ENCODE measurements around the gene PLXNA3.

The PLXNA3 gene

DNA sequence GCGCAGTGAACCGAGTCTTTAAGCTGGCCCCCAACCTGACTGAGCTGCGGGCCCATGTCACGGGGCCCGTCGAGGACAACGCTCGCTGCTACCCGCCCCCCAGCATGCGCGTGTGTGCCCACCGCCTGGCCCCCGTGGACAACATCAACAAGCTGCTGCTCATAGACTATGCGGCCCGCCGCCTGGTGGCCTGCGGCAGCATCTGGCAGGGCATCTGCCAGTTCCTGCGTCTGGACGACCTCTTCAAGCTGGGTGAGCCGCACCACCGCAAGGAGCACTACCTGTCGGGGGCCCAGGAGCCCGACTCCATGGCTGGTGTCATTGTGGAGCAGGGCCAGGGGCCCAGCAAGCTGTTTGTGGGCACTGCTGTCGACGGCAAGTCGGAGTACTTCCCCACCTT, 2.2 kb downstream of the PLXNA3 start:
- H3K27ac ChIP-seq: no peak overlapping the region
- TF ChIP-seq, protein P1, sequence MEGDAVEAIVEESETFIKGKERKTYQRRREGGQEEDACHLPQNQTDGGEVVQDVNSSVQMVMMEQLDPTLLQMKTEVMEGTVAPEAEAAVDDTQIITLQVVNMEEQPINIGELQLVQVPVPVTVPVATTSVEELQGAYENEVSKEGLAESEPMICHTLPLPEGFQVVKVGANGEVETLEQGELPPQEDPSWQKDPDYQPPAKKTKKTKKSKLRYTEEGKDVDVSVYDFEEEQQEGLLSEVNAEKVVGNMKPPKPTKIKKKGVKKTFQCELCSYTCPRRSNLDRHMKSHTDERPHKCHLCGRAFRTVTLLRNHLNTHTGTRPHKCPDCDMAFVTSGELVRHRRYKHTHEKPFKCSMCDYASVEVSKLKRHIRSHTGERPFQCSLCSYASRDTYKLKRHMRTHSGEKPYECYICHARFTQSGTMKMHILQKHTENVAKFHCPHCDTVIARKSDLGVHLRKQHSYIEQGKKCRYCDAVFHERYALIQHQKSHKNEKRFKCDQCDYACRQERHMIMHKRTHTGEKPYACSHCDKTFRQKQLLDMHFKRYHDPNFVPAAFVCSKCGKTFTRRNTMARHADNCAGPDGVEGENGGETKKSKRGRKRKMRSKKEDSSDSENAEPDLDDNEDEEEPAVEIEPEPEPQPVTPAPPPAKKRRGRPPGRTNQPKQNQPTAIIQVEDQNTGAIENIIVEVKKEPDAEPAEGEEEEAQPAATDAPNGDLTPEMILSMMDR (IDR thresholded peaks at IDR 0.05): no peak
- no peak for TF ChIP-seq ZFX (IDR thresholded peaks at IDR 0.05; ENCODE audit: borderline replicate concordance)

DNA sequence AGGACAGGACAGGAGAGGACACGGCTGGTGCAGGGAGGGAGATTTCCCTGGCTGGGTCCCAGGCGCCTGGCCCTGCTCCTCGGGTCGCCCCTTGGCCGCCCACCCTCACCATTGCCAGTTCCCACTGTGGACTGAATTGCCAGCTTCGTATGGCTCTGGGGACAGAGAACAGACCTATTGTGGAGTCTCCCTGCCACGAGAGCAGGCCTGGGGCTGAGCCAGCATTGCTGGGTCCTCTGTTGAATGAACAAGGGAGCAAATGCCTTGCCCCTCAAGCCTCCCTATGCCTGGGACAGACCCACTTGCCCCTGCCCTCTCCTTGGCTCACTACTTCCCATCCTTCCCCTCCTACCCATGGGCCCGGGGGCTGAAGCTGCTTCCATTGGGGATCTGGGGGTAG, 4.3 kb downstream of the PLXNA3 start:
- TF ChIP-seq, protein P1 (IDR thresholded peaks at IDR 0.05): no peak
- no peak for TF ChIP-seq ZFX (IDR thresholded peaks at IDR 0.05; ENCODE audit: borderline replicate concordance)
- no peak overlapping the region for H3K27ac ChIP-seq

DNA sequence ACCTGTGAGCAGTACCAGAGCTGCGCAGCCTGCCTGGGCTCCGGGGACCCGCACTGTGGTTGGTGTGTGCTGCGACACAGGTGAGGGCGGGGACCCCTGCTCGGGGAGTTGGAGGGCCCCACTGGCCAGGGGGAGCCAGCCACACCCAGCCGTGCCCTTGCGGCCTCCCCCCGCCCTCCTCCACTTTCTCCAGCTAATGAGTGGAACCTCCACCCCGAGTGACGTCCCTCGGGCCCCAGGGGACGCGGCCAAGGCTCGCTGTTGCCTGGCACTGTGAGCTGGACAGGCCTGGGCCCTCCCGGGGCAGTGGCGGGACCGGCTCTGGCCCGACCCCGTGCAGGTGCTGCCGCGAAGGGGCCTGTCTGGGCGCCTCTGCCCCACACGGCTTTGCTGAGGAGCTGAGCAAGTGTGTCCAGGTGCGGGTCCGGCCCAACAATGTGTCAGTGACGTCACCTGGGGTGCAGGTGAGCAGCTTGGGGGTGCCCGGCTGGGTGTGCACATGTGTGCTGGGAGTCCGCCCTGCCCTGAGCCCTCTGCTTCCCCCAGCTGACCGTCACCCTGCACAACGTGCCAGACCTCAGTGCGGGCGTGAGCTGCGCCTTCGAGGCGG, 5.6 kb downstream of the PLXNA3 start:
- no peak for TF ChIP-seq ZFX (IDR thresholded peaks at IDR 0.05; ENCODE audit: borderline replicate concordance)
- TF ChIP-seq, protein P1 (IDR thresholded peaks at IDR 0.05): no peak
- no peak overlapping the region for H3K27ac ChIP-seq

DNA sequence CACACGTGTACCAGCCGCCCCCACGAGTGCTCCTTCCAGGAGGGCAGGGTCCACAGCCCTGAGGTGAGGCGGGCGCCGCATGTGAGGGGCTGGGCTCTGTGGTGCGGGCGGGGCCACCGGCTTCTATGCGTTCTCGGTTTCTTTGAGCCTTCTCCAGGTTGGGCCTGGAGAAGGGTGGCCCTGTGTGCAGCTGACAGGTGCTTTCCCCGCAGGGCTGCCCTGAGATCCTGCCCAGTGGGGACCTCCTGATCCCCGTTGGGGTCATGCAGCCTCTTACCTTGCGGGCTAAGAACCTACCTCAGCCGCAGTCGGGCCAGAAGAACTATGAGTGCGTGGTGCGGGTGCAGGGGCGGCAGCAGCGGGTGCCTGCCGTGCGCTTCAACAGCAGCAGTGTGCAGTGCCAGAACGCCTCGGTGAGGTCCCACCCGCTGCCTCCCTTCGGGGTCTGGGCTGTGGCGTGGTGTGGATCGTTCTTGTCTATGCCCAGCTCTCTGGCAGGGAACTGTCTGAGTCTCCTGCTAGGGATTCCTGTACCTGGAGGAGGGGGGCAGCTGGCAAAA, 6.8 kb downstream of the PLXNA3 start:
- H3K27ac ChIP-seq: no peak overlapping the region
- TF ChIP-seq, protein P1 (IDR thresholded peaks at IDR 0.05): no peak
- no peak for TF ChIP-seq ZFX (IDR thresholded peaks at IDR 0.05; ENCODE audit: borderline replicate concordance)

DNA sequence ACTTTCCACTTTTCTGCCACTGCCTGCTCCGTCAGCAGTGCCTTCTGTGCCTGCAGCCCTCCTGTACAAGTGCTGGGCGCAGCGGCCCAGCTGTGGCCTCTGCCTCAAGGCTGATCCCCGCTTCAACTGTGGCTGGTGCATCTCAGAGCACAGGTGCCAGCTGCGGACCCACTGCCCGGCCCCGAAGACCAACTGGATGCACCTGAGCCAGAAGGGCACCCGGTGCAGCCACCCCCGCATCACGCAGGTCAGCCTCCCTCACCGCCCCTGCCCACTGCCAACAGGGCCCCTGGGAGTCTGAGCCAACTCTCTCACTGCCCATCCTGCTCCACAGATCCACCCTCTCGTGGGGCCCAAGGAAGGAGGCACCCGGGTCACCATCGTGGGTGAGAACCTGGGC, 7.5 kb downstream of the PLXNA3 start:
- TF ChIP-seq, protein P1 (IDR thresholded peaks at IDR 0.05): no peak
- TF ChIP-seq ZFX (IDR thresholded peaks at IDR 0.05; ENCODE audit: borderline replicate concordance): no peak
- no peak overlapping the region for H3K27ac ChIP-seq

DNA sequence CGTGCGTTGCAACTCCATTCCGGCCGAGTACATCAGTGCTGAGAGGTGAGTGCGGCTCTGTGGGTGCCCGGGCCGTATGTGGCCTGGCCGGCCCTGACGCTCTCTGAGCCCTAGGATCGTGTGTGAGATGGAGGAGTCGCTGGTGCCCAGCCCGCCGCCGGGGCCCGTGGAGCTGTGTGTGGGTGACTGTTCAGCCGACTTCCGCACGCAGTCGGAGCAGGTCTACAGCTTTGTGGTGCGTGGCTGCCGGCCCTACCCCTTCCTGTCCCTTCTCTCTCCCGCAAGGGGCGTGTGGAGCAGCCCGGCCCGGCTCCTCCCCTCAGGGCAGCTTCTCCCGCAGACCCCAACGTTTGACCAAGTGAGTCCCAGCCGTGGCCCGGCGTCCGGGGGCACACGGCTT, 8.0 kb downstream of the PLXNA3 start:
- H3K27ac ChIP-seq: no peak overlapping the region
- TF ChIP-seq ZFX (IDR thresholded peaks at IDR 0.05; ENCODE audit: borderline replicate concordance): no peak
- TF ChIP-seq, protein P1 (IDR thresholded peaks at IDR 0.05): no peak

DNA sequence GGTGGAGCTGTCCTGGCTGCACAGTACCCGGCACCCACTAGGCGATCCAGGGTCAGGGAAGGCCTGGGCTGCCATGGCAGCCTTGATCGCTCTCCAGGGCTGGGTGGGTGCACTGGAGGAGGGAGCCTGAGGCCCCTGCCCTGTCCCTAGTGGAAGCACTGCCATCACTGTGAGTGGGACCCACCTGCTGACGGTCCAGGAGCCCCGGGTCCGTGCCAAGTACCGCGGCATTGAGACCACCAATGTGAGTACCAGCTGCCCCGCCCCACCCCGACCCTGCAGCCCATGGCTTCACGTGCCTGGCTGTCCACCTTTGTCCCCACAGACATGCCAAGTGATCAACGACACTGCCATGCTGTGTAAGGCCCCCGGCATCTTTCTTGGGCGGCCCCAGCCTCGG, 8.8 kb downstream of the PLXNA3 start:
- TF ChIP-seq ZFX (IDR thresholded peaks at IDR 0.05; ENCODE audit: borderline replicate concordance): no peak
- TF ChIP-seq, protein P1 (IDR thresholded peaks at IDR 0.05): no peak
- H3K27ac ChIP-seq: no peak overlapping the region

All from 22Rv1 (cell line).